Kidney (tissue), 14 donors: ENCODE data around the gene C2CD2. TPM values are rescaled to one million over a fixed set of nuclear protein-coding genes. Genes with fewer than 3 reads are reported as not detected.
A peak's percentile ranks its signal among the peaks of the same experiment; 100 is the strongest.

ENCODE experiments used
- DNase-seq, 5 donors: peaks; one replicate each; pipeline ENCODE4 v3.0.0-alpha.2; 2013 to 2020
- FAIRE-seq: peaks from 2 replicates; lab custom pipeline; 2012; peaks lifted over from hg19 to GRCh38; lab: Jason Lieb, UNC
- H3K27ac ChIP-seq, 2 donors: one replicate each; pipeline ENCODE4 v1.7.0; 2013; ENCODE audit warnings: low read depth in 2 of 2, low read length in 2 of 2, inconsistent platforms in 1 of 2
- H3K27me3 ChIP-seq: one replicate; pipeline ENCODE4 v1.7.1; 2013; ENCODE audit warnings: low read length, inconsistent platforms; ENCODE audit not compliant: control insufficient read depth, insufficient read depth
- H3K36me3 ChIP-seq, 3 donors: one replicate each; pipeline versions ENCODE4 v1.7.0 to v1.7.1; 2013; ENCODE audit warnings: low read length in 3 of 3, control low read depth in 1 of 3, inconsistent platforms in 1 of 3; ENCODE audit not compliant: insufficient read depth in 3 of 3, control insufficient read depth in 2 of 3
- H3K4me1 ChIP-seq, 3 donors: one replicate each; pipeline versions ENCODE4 v1.7.0 to v1.7.1; 2013; ENCODE audit warnings: low read length in 3 of 3, inconsistent platforms in 1 of 3, low read depth in 1 of 3; ENCODE audit not compliant: control insufficient read depth in 2 of 3, insufficient read depth in 2 of 3
- H3K4me3 ChIP-seq, 3 donors: one replicate each; pipeline versions ENCODE4 v1.7.0 to v1.8.1; 2013; ENCODE audit warnings: low read length in 3 of 3, control low read depth in 1 of 3, inconsistent platforms in 1 of 3
- H3K9ac ChIP-seq, 3 donors: one replicate each; pipeline versions ENCODE4 v1.7.0 to v1.7.1; 2013; ENCODE audit warnings: low read length in 3 of 3, control low read depth in 1 of 3, inconsistent platforms in 1 of 3
- H3K9me3 ChIP-seq, 3 donors: one replicate each; pipeline versions ENCODE4 v1.7.0 to v1.7.1; 2013; ENCODE audit warnings: low read length in 3 of 3, control low read depth in 1 of 3, inconsistent platforms in 1 of 3; ENCODE audit not compliant: control insufficient read depth in 2 of 3, insufficient read depth in 1 of 3
- intact Hi-C: fragments of 100-400 bp; cut with DNase I; formaldehyde crosslinking; loops from one replicate; pipeline ENCODE4 v1.11.1; 2022
- polyA plus RNA-seq: library from polyadenylated mRNA; stranded (reverse); fragments of 350-450 nt; fragmentation: Illumina TruSeq; extraction: RNeasy Lipid Tissue Mini Kit (QIAGEN cat#74804); gene quantifications from one replicate; pipeline ENCODE4 v1.2.3, GENCODE V29; 2014; ENCODE audit warnings: low read depth, low replicate concordance; ENCODE audit not compliant: insufficient read depth
- total RNA-seq: library from RNA; stranded (reverse); fragmentation: NEBNext Ultra II Directional; extraction: Animal tissue kit (Norgen Biotek cat#: 25700); gene quantifications from one replicate; pipeline ENCODE4 v1.2.1, GENCODE V29; 2021
- TF ChIP-seq, protein P1 (sequence below): IDR thresholded peaks from 3 replicates; pipeline ENCODE4 v1.5.1; 2012; ENCODE audit warnings: mild to moderate bottlenecking, moderate library complexity, borderline replicate concordance; ENCODE audit not compliant: insufficient read depth; ENCODE audit errors: extremely low read depth
- donor health status: control.
- donor health status: control.
- donor health status: control.
- donor health status: control.
- donor health status: control.
- donor health status: DM: yes; HTN: yes; CAD: no.
- donor health status: Normal renal cell carcinoma (clear cell type).

The C2CD2 gene
- total and polyA plus RNA-seq, 2 donors from 2014 or later: 7.6 to 25.6 TPM

DNA sequence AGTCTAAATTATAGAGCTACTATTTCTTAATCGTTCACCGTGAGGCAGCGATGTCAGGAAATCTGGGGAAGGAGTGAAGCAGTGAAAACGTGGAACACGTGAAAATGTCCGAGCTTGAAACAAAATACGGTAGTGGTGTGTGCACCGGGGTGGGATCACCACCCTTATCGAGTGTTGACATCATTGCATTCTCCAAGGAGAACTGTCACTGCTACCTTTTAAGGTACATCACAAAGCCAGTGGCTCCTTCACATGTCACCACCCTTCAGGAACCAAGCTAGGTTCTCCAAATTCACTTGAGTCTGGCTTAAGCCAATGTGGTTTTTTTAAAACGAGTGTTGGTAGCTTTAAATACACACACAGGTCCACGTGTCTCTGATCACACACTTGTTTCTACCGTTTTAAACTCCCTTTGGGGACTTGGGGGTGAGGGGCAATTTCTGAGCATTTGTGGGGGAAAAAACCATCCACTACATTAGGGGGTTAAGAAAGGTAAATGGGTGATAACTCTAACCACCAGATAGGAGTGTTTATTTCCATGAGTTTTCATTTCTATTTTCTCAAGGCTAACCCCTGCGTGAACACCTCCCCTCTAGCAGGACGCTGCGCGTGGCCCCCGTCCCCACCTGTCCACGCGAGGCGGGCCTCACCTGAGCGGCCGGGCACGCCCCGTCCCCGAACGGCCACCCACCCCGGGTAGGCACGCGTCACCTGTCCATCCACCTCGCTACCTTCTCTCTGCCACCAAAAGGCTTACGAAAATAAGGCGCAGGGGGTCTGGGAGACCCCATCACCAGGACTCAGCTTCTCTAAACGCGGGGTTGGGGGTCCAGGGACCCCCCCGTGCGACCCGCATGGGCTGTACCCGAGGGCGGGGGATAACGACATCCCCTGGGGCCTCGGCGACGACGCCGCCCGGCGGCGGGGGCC, 75.7 kb downstream of the C2CD2 start:
- Histone ChIP-seq H3K27ac (no peak overlapping the region), H3K4me3 (peak overlapping the region; percentile 63 to 86 (median 73)), H3K9ac (peak overlapping the region; percentile 49 to 98 (median 62)), H3K36me3 (no peaks in the 10 kb centered on the region), H3K4me1 (peaks cover 0 to 3% (median 2%) of the 10 kb centered on the region in 3 donors), H3K9me3 (no peaks in the 10 kb centered on the region), H3K27me3 (no peaks in the 10 kb centered on the region)
- peak; percentile 41 to 84 (median 62) for DNase-seq
- intact Hi-C loops: no loop called here
- TF ChIP-seq, protein P1, sequence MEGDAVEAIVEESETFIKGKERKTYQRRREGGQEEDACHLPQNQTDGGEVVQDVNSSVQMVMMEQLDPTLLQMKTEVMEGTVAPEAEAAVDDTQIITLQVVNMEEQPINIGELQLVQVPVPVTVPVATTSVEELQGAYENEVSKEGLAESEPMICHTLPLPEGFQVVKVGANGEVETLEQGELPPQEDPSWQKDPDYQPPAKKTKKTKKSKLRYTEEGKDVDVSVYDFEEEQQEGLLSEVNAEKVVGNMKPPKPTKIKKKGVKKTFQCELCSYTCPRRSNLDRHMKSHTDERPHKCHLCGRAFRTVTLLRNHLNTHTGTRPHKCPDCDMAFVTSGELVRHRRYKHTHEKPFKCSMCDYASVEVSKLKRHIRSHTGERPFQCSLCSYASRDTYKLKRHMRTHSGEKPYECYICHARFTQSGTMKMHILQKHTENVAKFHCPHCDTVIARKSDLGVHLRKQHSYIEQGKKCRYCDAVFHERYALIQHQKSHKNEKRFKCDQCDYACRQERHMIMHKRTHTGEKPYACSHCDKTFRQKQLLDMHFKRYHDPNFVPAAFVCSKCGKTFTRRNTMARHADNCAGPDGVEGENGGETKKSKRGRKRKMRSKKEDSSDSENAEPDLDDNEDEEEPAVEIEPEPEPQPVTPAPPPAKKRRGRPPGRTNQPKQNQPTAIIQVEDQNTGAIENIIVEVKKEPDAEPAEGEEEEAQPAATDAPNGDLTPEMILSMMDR: no peak
- FAIRE-seq: no peak

- Histone ChIP-seq H3K4me1 (peaks cover 0 to 3% (median 2%) of the 10 kb centered on the region in 3 donors), H3K36me3 (no peaks in the 10 kb centered on the region), H3K4me3 (peak overlapping the region in 1 of 3 donors; percentile 86), H3K9me3 (no peaks in the 10 kb centered on the region), H3K27ac (no peak overlapping the region), H3K9ac (peak overlapping the region in 1 of 3 donors; percentile 34), H3K27me3 (no peaks in the 10 kb centered on the region)
- TF ChIP-seq, protein P1: no peak
- DNase-seq (no peak), FAIRE-seq (no peak)
- intact Hi-C loops: no loop called here
Observed at GRCh38 chr21:41876928-41877652, 76.7 kb downstream of the C2CD2 start.

DNA sequence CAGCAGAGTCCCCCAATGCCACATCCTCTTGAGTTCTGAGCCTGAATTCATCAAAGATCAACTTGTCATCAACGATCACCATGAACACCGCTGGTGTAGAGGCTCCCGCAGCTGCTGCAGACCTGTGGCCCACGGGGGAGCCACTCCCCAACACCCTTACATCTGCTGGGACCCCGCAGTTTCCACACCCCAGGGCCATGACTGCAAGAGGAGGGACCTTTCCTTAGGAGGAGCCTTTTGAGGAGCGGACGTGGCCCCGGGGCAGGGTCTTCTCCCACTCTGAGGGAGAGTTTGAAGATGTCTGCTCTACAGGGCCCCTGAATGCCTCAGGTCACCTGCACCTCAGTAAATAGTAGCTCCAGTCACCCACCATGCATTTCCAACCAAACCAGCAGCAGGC, 77.4 kb downstream of the C2CD2 start:
- no peaks in the 10 kb centered on the region for H3K36me3 ChIP-seq
- no peaks in the 10 kb centered on the region for H3K27me3 ChIP-seq
- FAIRE-seq (no peak), DNase-seq (no peak)
- TF ChIP-seq, protein P1: no peak
- H3K4me3 ChIP-seq: no peak overlapping the region
- H3K27ac ChIP-seq: no peak overlapping the region
- intact Hi-C loops: no loop called here
- no peak overlapping the region for H3K9ac ChIP-seq
- no peaks in the 10 kb centered on the region for H3K9me3 ChIP-seq
- H3K4me1 ChIP-seq: peaks cover 0 to 3% (median 2%) of the 10 kb centered on the region in 3 donors
